NT2/D1 (cell line): Measurements from ENCODE around the gene COG1.

ENCODE experiments used
- DNase-seq: peaks from one replicate; pipeline ENCODE4 v3.0.0-alpha.2; 2011; ENCODE audit warnings: low read depth, low spot score
- H3K27me3 ChIP-seq: 2 replicates; pipeline ENCODE4 v1.6.0; 2011; ENCODE audit warnings: mild to moderate bottlenecking; ENCODE audit not compliant: insufficient read length, insufficient read depth
- H3K36me3 ChIP-seq: 2 replicates; pipeline ENCODE4 v1.6.1; 2011; ENCODE audit warnings: mild to moderate bottlenecking, low read length, mixed read lengths; ENCODE audit not compliant: insufficient read depth, insufficient read length
- H3K4me1 ChIP-seq: 2 replicates; pipeline ENCODE4 v1.5.1; 2011; ENCODE audit not compliant: insufficient read depth, insufficient read length
- H3K4me3 ChIP-seq: 2 replicates; pipeline ENCODE4 v1.5.1; 2011; ENCODE audit warnings: low read depth; ENCODE audit not compliant: insufficient read length
- H3K9ac ChIP-seq: 2 replicates; pipeline ENCODE4 v1.6.0; 2011; ENCODE audit warnings: low read depth; ENCODE audit not compliant: insufficient read length
- H3K9me3 ChIP-seq: 2 replicates; pipeline ENCODE4 v1.5.1; 2011; ENCODE audit warnings: mild to moderate bottlenecking, low read length; ENCODE audit not compliant: insufficient read depth
- SUZ12 ChIP-seq: IDR thresholded peaks from 2 replicates; pipeline ENCODE4 v1.6.1; 2011; ENCODE audit not compliant: insufficient read length, insufficient read depth; ENCODE audit errors: extremely low read depth
- YY1 ChIP-seq: IDR thresholded peaks from 2 replicates; pipeline ENCODE4 v1.6.1; 2011; ENCODE audit not compliant: insufficient read length, insufficient read depth
- ZNF274 ChIP-seq: IDR thresholded peaks from 2 replicates; pipeline ENCODE4 v1.6.1; 2011; ENCODE audit warnings: mild to moderate bottlenecking, low read depth, low read length

Gene COG1

GRCh38 chr17:73240561-73240960 is 47.7 kb downstream of the COG1 start:
- no peak for DNase-seq
- Histone ChIP-seq H3K9me3 (no peaks in the 10 kb centered on the region), H3K27me3 (no peaks in the 10 kb centered on the region), H3K4me1 (no peaks in the 10 kb centered on the region), H3K9ac (no peak overlapping the region), H3K36me3 (peaks cover 86% of the 10 kb centered on the region), H3K4me3 (no peak overlapping the region)
- TF ChIP-seq SUZ12 (no peak), YY1 (no peak), ZNF274 (no peak)

- Histone ChIP-seq H3K4me1 (peaks cover 5% of the 10 kb centered on the region), H3K9me3 (no peaks in the 10 kb centered on the region), H3K4me3 (no peak overlapping the region), H3K27me3 (no peaks in the 10 kb centered on the region), H3K36me3 (peaks cover 60% of the 10 kb centered on the region), H3K9ac (no peak overlapping the region)
- TF ChIP-seq YY1 = no peak
- no peak for TF ChIP-seq SUZ12
- no peak for TF ChIP-seq ZNF274
- DNase-seq = no peak
These were observed 54.9 kb downstream of the COG1 start for GRCh38 chr17:73247726-73248125.

- H3K4me1 ChIP-seq = peaks cover 7% of the 10 kb centered on the region
- TF ChIP-seq YY1 (no peak), ZNF274 (no peak), SUZ12 (no peak)
- no peak overlapping the region for H3K9ac ChIP-seq
- H3K4me3 ChIP-seq = no peak overlapping the region
- no peaks in the 10 kb centered on the region for H3K27me3 ChIP-seq
- peaks cover 52% of the 10 kb centered on the region for H3K36me3 ChIP-seq
- no peaks in the 10 kb centered on the region for H3K9me3 ChIP-seq
- DNase-seq = no peak
These were observed 55.7 kb downstream of the COG1 start for GRCh38 chr17:73248532-73248931.

GRCh38 chr17:73249700-73250099 is 56.8 kb downstream of the COG1 start:
- peaks cover 45% of the 10 kb centered on the region for H3K36me3 ChIP-seq
- no peak overlapping the region for H3K4me3 ChIP-seq
- no peaks in the 10 kb centered on the region for H3K9me3 ChIP-seq
- peaks cover 10% of the 10 kb centered on the region for H3K4me1 ChIP-seq
- H3K27me3 ChIP-seq = no peaks in the 10 kb centered on the region
- H3K9ac ChIP-seq = no peak overlapping the region
- TF ChIP-seq YY1 (no peak), ZNF274 (no peak), SUZ12 (no peak)
- no peak for DNase-seq

GRCh38 chr17:73250851-73251640 is 58.2 kb downstream of the COG1 start:
- no peak for DNase-seq
- Histone ChIP-seq H3K9ac (no peak overlapping the region), H3K4me3 (no peak overlapping the region), H3K4me1 (peaks cover 10% of the 10 kb centered on the region), H3K27me3 (no peaks in the 10 kb centered on the region), H3K9me3 (no peaks in the 10 kb centered on the region), H3K36me3 (peaks cover 32% of the 10 kb centered on the region)
- TF ChIP-seq SUZ12 (no peak), YY1 (no peak)

- no peak overlapping the region for H3K9ac ChIP-seq
- H3K36me3 ChIP-seq = peaks cover 24% of the 10 kb centered on the region
- no peak overlapping the region for H3K4me3 ChIP-seq
- TF ChIP-seq ZNF274 (no peak), YY1 (no peak), SUZ12 (no peak)
- H3K9me3 ChIP-seq = no peaks in the 10 kb centered on the region
- H3K27me3 ChIP-seq = no peaks in the 10 kb centered on the region
- DNase-seq = no peak
- peaks cover 10% of the 10 kb centered on the region for H3K4me1 ChIP-seq
These were observed 59.0 kb downstream of the COG1 start for GRCh38 chr17:73251871-73252270.

GRCh38 chr17:73255671-73256181 is 62.9 kb downstream of the COG1 start:
- Histone ChIP-seq H3K4me1 (peaks cover 11% of the 10 kb centered on the region), H3K9ac (no peak overlapping the region), H3K36me3 (no peaks in the 10 kb centered on the region), H3K27me3 (no peaks in the 10 kb centered on the region), H3K4me3 (no peak overlapping the region), H3K9me3 (no peaks in the 10 kb centered on the region)
- TF ChIP-seq ZNF274 (no peak), YY1 (no peak), SUZ12 (no peak)
- no peak for DNase-seq
